ENCODE measurements around the gene CYP4F2.
"Not testable (repeated sequence)": the region's sequence is repeated elsewhere in the genome, so short reads cannot be mapped to it uniquely, and the experiment has no call there.

Gene CYP4F2

GRCh38 chr19:15889339-15889738, 8.5 kb downstream of the CYP4F2 start:
- H3K27me3 Mint-ChIP-seq; H3K9me3 Mint-ChIP-seq; DNase-seq; H3K27ac Mint-ChIP-seq; H3K36me3 Mint-ChIP-seq (ENCODE audit: low read depth); H3K4me1 Mint-ChIP-seq; H3K4me3 Mint-ChIP-seq; ATAC-seq: not testable (repeated sequence)

- Mint-ChIP-seq H3K9me3 (no peaks in the 10 kb centered on the region), H3K36me3 (ENCODE audit: low read depth) (no peaks in the 10 kb centered on the region)
Measured at GRCh38 chr19:15885919-15886318, 12.0 kb downstream of the CYP4F2 start.

GRCh38 chr19:15885167-15885566, 12.7 kb downstream of the CYP4F2 start:
- no peaks in the 10 kb centered on the region for H3K36me3 Mint-ChIP-seq (ENCODE audit: low read depth)
- ATAC-seq = no peak
- no peak overlapping the region for H3K4me3 Mint-ChIP-seq
- no peaks in the 10 kb centered on the region for H3K4me1 Mint-ChIP-seq
- H3K9me3 Mint-ChIP-seq = no peaks in the 10 kb centered on the region
- H3K27ac Mint-ChIP-seq = no peak overlapping the region
- DNase-seq = no peak
- peaks cover 6% of the 10 kb centered on the region for H3K27me3 Mint-ChIP-seq

More at GRCh38 chr19:15885919-15886318, 12.0 kb downstream of the CYP4F2 start:
- peaks cover 6% of the 10 kb centered on the region for H3K27me3 Mint-ChIP-seq
- H3K4me1 Mint-ChIP-seq = no peaks in the 10 kb centered on the region
- DNase-seq = no peak
- H3K4me3 Mint-ChIP-seq = no peak overlapping the region
- ATAC-seq = no peak
- H3K27ac Mint-ChIP-seq = no peak overlapping the region

- not testable (repeated sequence) for H3K4me3 Mint-ChIP-seq; H3K4me1 Mint-ChIP-seq; H3K36me3 Mint-ChIP-seq (ENCODE audit: low read depth); DNase-seq; H3K27ac Mint-ChIP-seq; ATAC-seq; H3K9me3 Mint-ChIP-seq
- H3K27me3 Mint-ChIP-seq = peaks cover 10% of the 10 kb centered on the region
Measured at GRCh38 chr19:15883329-15883728, 14.5 kb downstream of the CYP4F2 start.

- no peak for DNase-seq
- ATAC-seq = no peak
- H3K27me3 Mint-ChIP-seq = peaks cover 27% of the 10 kb centered on the region
- H3K9me3 Mint-ChIP-seq = no peaks in the 10 kb centered on the region
- peaks cover 2% of the 10 kb centered on the region for H3K36me3 Mint-ChIP-seq (ENCODE audit: low read depth)
- H3K27ac Mint-ChIP-seq = no peak overlapping the region
- no peak overlapping the region for H3K4me3 Mint-ChIP-seq
- peaks cover 2% of the 10 kb centered on the region for H3K4me1 Mint-ChIP-seq
Measured at GRCh38 chr19:15874821-15875474, 22.9 kb downstream of the CYP4F2 start.

- H3K4me1 Mint-ChIP-seq; H3K4me3 Mint-ChIP-seq; H3K36me3 Mint-ChIP-seq (ENCODE audit: low read depth); H3K9me3 Mint-ChIP-seq; H3K27ac Mint-ChIP-seq; DNase-seq; ATAC-seq: not testable (repeated sequence)
- H3K27me3 Mint-ChIP-seq = peaks cover 25% of the 10 kb centered on the region
Measured at GRCh38 chr19:15873771-15874170, 24.1 kb downstream of the CYP4F2 start.

GRCh38 chr19:15871570-15871969, 26.3 kb downstream of the CYP4F2 start:
- H3K27me3 Mint-ChIP-seq = peaks cover 19% of the 10 kb centered on the region
- DNase-seq (peak; percentile 20), ATAC-seq (peak; percentile 24)
- H3K4me1 Mint-ChIP-seq = peaks cover 2% of the 10 kb centered on the region
- H3K9me3 Mint-ChIP-seq = no peaks in the 10 kb centered on the region
- H3K36me3 Mint-ChIP-seq (ENCODE audit: low read depth) = peaks cover 2% of the 10 kb centered on the region
- H3K27ac Mint-ChIP-seq = no peak overlapping the region
- H3K4me3 Mint-ChIP-seq = no peak overlapping the region

GRCh38 chr19:15869873-15870272, 28.0 kb downstream of the CYP4F2 start:
- Mint-ChIP-seq H3K27me3 (peaks cover 9% of the 10 kb centered on the region), H3K9me3 (no peaks in the 10 kb centered on the region), H3K4me1 (peaks cover 2% of the 10 kb centered on the region), H3K36me3 (ENCODE audit: low read depth) (peaks cover 2% of the 10 kb centered on the region), H3K4me3 (no peak overlapping the region), H3K27ac (no peak overlapping the region)
- ATAC-seq = no peak
- DNase-seq = no peak

GRCh38 chr19:15869109-15869555, 28.7 kb downstream of the CYP4F2 start:
- H3K9me3 Mint-ChIP-seq = no peaks in the 10 kb centered on the region
- H3K4me1 Mint-ChIP-seq = peaks cover 2% of the 10 kb centered on the region
- H3K4me3 Mint-ChIP-seq = no peak overlapping the region
- peak; percentile 25 for DNase-seq
- H3K36me3 Mint-ChIP-seq (ENCODE audit: low read depth) = peaks cover 2% of the 10 kb centered on the region
- H3K27me3 Mint-ChIP-seq = peaks cover 9% of the 10 kb centered on the region
- no peak for ATAC-seq
- no peak overlapping the region for H3K27ac Mint-ChIP-seq

GRCh38 chr19:15866636-15867035, 31.2 kb downstream of the CYP4F2 start:
- no peak for DNase-seq
- H3K27me3 Mint-ChIP-seq = no peaks in the 10 kb centered on the region
- H3K9me3 Mint-ChIP-seq = no peaks in the 10 kb centered on the region
- peaks cover under 1% of the 10 kb centered on the region for H3K4me1 Mint-ChIP-seq
- H3K27ac Mint-ChIP-seq = no peak overlapping the region
- no peak for ATAC-seq
- no peak overlapping the region for H3K4me3 Mint-ChIP-seq
- no peaks in the 10 kb centered on the region for H3K36me3 Mint-ChIP-seq (ENCODE audit: low read depth)

GRCh38 chr19:15864824-15865223, 33.0 kb downstream of the CYP4F2 start:
- Mint-ChIP-seq H3K9me3 (no peaks in the 10 kb centered on the region), H3K4me3 (no peak overlapping the region), H3K27ac (no peak overlapping the region), H3K27me3 (no peaks in the 10 kb centered on the region), H3K36me3 (ENCODE audit: low read depth) (no peaks in the 10 kb centered on the region), H3K4me1 (no peaks in the 10 kb centered on the region)
- ATAC-seq (no peak), DNase-seq (no peak)

- H3K27me3 Mint-ChIP-seq = no peaks in the 10 kb centered on the region
Measured at GRCh38 chr19:15863272-15863671, 34.6 kb downstream of the CYP4F2 start.

GRCh38 chr19:15862444-15862843, 35.4 kb downstream of the CYP4F2 start:
- Mint-ChIP-seq H3K27ac (no peak overlapping the region), H3K36me3 (ENCODE audit: low read depth) (no peaks in the 10 kb centered on the region), H3K4me3 (no peak overlapping the region), H3K9me3 (no peaks in the 10 kb centered on the region), H3K27me3 (no peaks in the 10 kb centered on the region), H3K4me1 (no peaks in the 10 kb centered on the region)
- DNase-seq = no peak
- ATAC-seq = no peak

More at GRCh38 chr19:15863272-15863671, 34.6 kb downstream of the CYP4F2 start:
- Mint-ChIP-seq H3K9me3 (no peaks in the 10 kb centered on the region), H3K27ac (no peak overlapping the region), H3K36me3 (ENCODE audit: low read depth) (no peaks in the 10 kb centered on the region), H3K4me3 (no peak overlapping the region), H3K4me1 (no peaks in the 10 kb centered on the region)
- ATAC-seq = no peak
- no peak for DNase-seq

- DNase-seq (no peak), ATAC-seq (no peak)
- no peak overlapping the region for H3K27ac Mint-ChIP-seq
- H3K4me3 Mint-ChIP-seq = no peak overlapping the region
- H3K27me3 Mint-ChIP-seq = no peaks in the 10 kb centered on the region
- H3K9me3 Mint-ChIP-seq = no peaks in the 10 kb centered on the region
- H3K36me3 Mint-ChIP-seq (ENCODE audit: low read depth) = no peaks in the 10 kb centered on the region
- H3K4me1 Mint-ChIP-seq = no peaks in the 10 kb centered on the region
Measured at GRCh38 chr19:15860522-15860921, 37.4 kb downstream of the CYP4F2 start.

GRCh38 chr19:15859187-15859586, 38.7 kb downstream of the CYP4F2 start:
- ATAC-seq (no peak), DNase-seq (no peak)
- Mint-ChIP-seq H3K27me3 (no peaks in the 10 kb centered on the region), H3K27ac (no peak overlapping the region), H3K9me3 (no peaks in the 10 kb centered on the region), H3K4me3 (no peak overlapping the region), H3K4me1 (no peaks in the 10 kb centered on the region), H3K36me3 (ENCODE audit: low read depth) (no peaks in the 10 kb centered on the region)

- no peak for ATAC-seq
- Mint-ChIP-seq H3K27ac (no peak overlapping the region), H3K4me3 (no peak overlapping the region), H3K27me3 (no peaks in the 10 kb centered on the region), H3K36me3 (ENCODE audit: low read depth) (no peaks in the 10 kb centered on the region), H3K9me3 (no peaks in the 10 kb centered on the region), H3K4me1 (no peaks in the 10 kb centered on the region)
- no peak for DNase-seq
Measured at GRCh38 chr19:15850385-15850784, 47.5 kb downstream of the CYP4F2 start.

All from activated naive CD8-positive, alpha-beta T cell treated with anti-CD3 and anti-CD28 coated beads, Interleukin-2, amount 50 U/mL, for 24 hours (primary cell).